GM13977 (cell line): ENCODE data around the gene CNOT4.

ENCODE experiments used
- DNase-seq: peaks from one replicate; pipeline ENCODE4 v3.0.0; 2012; ENCODE audit warnings: low spot score
- CTCF ChIP-seq: IDR thresholded peaks from 2 replicates; pipeline ENCODE4 v1.5.1; 2012; ENCODE audit warnings: mild to moderate bottlenecking, control low read depth; ENCODE audit not compliant: insufficient read depth; ENCODE audit errors: extremely low read depth, missing control alignments
- in situ Hi-C: fragments of 300-500 bp; cut with MboI; formaldehyde crosslinking; loops from one replicate; pipeline ENCODE4 v1.12.0; 2022; ENCODE audit warnings: low sequenced_read_pairs, low pct_unique_long_range_greater_than_20kb, mixed read lengths, inconsistent platforms; ENCODE audit not compliant: unreplicated experiment

The CNOT4 gene

GRCh38 chr7:135428879-135429278 is 81.0 kb downstream of the CNOT4 start:
- in situ Hi-C loops, result no loop called here
- no peak for TF ChIP-seq CTCF
- DNase-seq, result no peak

- no peak for TF ChIP-seq CTCF
- no peak for DNase-seq
- in situ Hi-C loops, result no loop called here
Measured at GRCh38 chr7:135428011-135428410, 81.9 kb downstream of the CNOT4 start.

GRCh38 chr7:135427166-135427565 is 82.7 kb downstream of the CNOT4 start:
- no peak for TF ChIP-seq CTCF
- DNase-seq, result no peak
- in situ Hi-C loops, result no loop called here

- no peak for TF ChIP-seq CTCF
- in situ Hi-C loops, result no loop called here
- no peak for DNase-seq
Measured at GRCh38 chr7:135425036-135425435, 84.9 kb downstream of the CNOT4 start.

- DNase-seq, result no peak
- in situ Hi-C loops, result no loop called here
- no peak for TF ChIP-seq CTCF
Measured at GRCh38 chr7:135420786-135421185, 89.1 kb downstream of the CNOT4 start.

GRCh38 chr7:135416431-135416830 is 93.5 kb downstream of the CNOT4 start:
- no peak for DNase-seq
- no peak for TF ChIP-seq CTCF
- in situ Hi-C loops, result no loop called here

GRCh38 chr7:135414850-135415439 is 95.0 kb downstream of the CNOT4 start:
- peak; percentile 47 for TF ChIP-seq CTCF
- no peak for DNase-seq
- in situ Hi-C loops, result no loop called here
